SK-N-SH (cell line): ENCODE measurements around the gene MBD3L2. TPM values are rescaled to one million over a fixed set of nuclear protein-coding genes. Genes with fewer than 3 reads are reported as not detected.

Experiments
- CTCF ChIA-PET: fragments of 300-600, 350-600 bp; formaldehyde crosslinking; extraction: SDS; loops from one replicate; lab custom pipeline; 2021; lab: Yijun Ruan, JAX
- POLR2A ChIA-PET: fragments of 350-600 bp; sonication (Branson Sonifier 250); formaldehyde crosslinking; extraction: SDS; loops from one replicate; lab custom pipeline; 2020; ENCODE audit warnings: antibody characterized with exemption, inconsistent platforms; lab: Yijun Ruan, JAX
- DNase-seq: peaks from one replicate; pipeline ENCODE4 v3.0.0; 2012
- H2AFZ ChIP-seq: fragments of 200-600 bp; sonication (generic); 2 replicates; pipeline ENCODE4 v1.8.1; 2016; ENCODE audit warnings: antibody characterized with exemption, mild to moderate bottlenecking, low read depth
- H3F3A ChIP-seq: fragments of 200-600 bp; sonication (generic); replicated peaks from 2 replicates; pipeline ENCODE3; 2016; ENCODE audit warnings: antibody characterized with exemption, mild to moderate bottlenecking; ENCODE audit not compliant: insufficient read depth
- H3K27ac ChIP-seq, 2 experiments: fragments of 200-500 bp in 1 of 2; fragments of 200-600 bp in 1 of 2; sonication (Bioruptor generic) in 1 of 2; sonication (generic), shearing (Covaris generic) in 1 of 2; 2 replicates each; pipeline versions ENCODE4 v1.5.1 to v1.6.1; 2014 to 2016; ENCODE audit warnings: low read depth in 2 of 2, inconsistent platforms in 1 of 2, low read length in 1 of 2, mild to moderate bottlenecking in 1 of 2, mixed read lengths in 1 of 2
- H3K27me3 ChIP-seq: fragments of 200-600 bp; sonication (generic), shearing (Covaris generic); 2 replicates; pipeline ENCODE4 v1.6.1; 2016; ENCODE audit warnings: mixed run types; ENCODE audit not compliant: insufficient read depth
- H3K36me3 ChIP-seq, 2 experiments: fragments of 200-500 bp in 1 of 2; fragments of 200-600 bp in 1 of 2; sonication (Bioruptor generic) in 1 of 2; sonication (generic) in 1 of 2; replicated peaks in 1 of 2; 2 replicates each; pipeline versions ENCODE3 to v1.5.1; 2014 to 2016; ENCODE audit warnings: low read length in 1 of 2, mild to moderate bottlenecking in 1 of 2; ENCODE audit not compliant: insufficient read depth in 2 of 2, control insufficient read depth in 1 of 2
- H3K4me1 ChIP-seq, 2 experiments: fragments of 200-500 bp in 1 of 2; fragments of 200-600 bp in 1 of 2; sonication (Bioruptor generic) in 1 of 2; sonication (generic), shearing (Covaris generic) in 1 of 2; 2 replicates each; pipeline versions ENCODE4 v1.5.1 to v1.6.1; 2014 to 2016; ENCODE audit warnings: low read depth in 1 of 2, low read length in 1 of 2, mixed run types in 1 of 2; ENCODE audit not compliant: insufficient read depth in 2 of 2, control insufficient read depth in 1 of 2
- H3K4me2 ChIP-seq: fragments of 200-600 bp; sonication (generic), shearing (Covaris generic); 2 replicates; pipeline ENCODE4 v1.6.1; 2017; ENCODE audit warnings: mixed run types
- H3K4me3 ChIP-seq, 2 experiments: fragments of 200-500 bp in 1 of 2; fragments of 200-600 bp in 1 of 2; sonication (Bioruptor generic) in 1 of 2; sonication (generic), shearing (Covaris generic) in 1 of 2; 2 replicates each; pipeline versions ENCODE4 v1.5.1 to v1.8.1; 2014 to 2016; ENCODE audit warnings: low read depth in 2 of 2, inconsistent platforms in 1 of 2, low read length in 1 of 2, mild to moderate bottlenecking in 1 of 2, mixed read lengths in 1 of 2, moderate library complexity in 1 of 2
- H3K79me2 ChIP-seq: fragments of 200-600 bp; sonication (generic); 2 replicates; pipeline ENCODE4 v1.8.1; 2017; ENCODE audit warnings: mild to moderate bottlenecking; ENCODE audit not compliant: insufficient read depth
- H3K9ac ChIP-seq: fragments of 200-600 bp; sonication (generic); 2 replicates; pipeline ENCODE4 v1.6.1; 2017; ENCODE audit warnings: mixed run types
- H3K9me2 ChIP-seq: fragments of 200-600 bp; sonication (generic); 2 replicates; pipeline ENCODE4 v1.6.1; 2017; ENCODE audit warnings: mixed run types
- H3K9me3 ChIP-seq: fragments of 200-600 bp; sonication (generic); 2 replicates; pipeline ENCODE4 v1.6.1; 2017; ENCODE audit warnings: mixed run types, mild to moderate bottlenecking, moderate library complexity
- H4K20me1 ChIP-seq: fragments of 200-600 bp; sonication (generic); 2 replicates; pipeline ENCODE4 v1.6.1; 2017; ENCODE audit warnings: mild to moderate bottlenecking, mixed run types; ENCODE audit not compliant: insufficient read depth
- CHD2 ChIP-seq: fragments of 150-350 bp; IDR thresholded peaks from 2 replicates; pipeline ENCODE4 v1.6.1; 2018; ENCODE audit warnings: low read length; ENCODE audit not compliant: partially characterized antibody
- EP300 ChIP-seq, 2 experiments: IDR thresholded peaks; 2 replicates each; pipeline versions ENCODE4 v1.4.0 to v1.6.1; 2012; ENCODE audit warnings: borderline replicate concordance in 1 of 2, low read depth in 1 of 2, low read length in 1 of 2
- FOSL2 ChIP-seq: IDR thresholded peaks from 2 replicates; pipeline ENCODE4 v1.4.0; 2012; ENCODE audit warnings: low read depth, mild to moderate bottlenecking, moderate library complexity, borderline replicate concordance
- NRF1 ChIP-seq: IDR thresholded peaks from 2 replicates; pipeline ENCODE4 v1.6.1; 2012; ENCODE audit warnings: low read depth, mild to moderate bottlenecking, low read length
- POLR2AphosphoS5 ChIP-seq: IDR thresholded peaks from 2 replicates; pipeline ENCODE4 v1.6.1; 2012; ENCODE audit warnings: low read depth, low read length
- RCOR1 ChIP-seq: fragments of 150-350 bp; IDR thresholded peaks from 2 replicates; pipeline ENCODE4 v1.6.1; 2017; ENCODE audit warnings: antibody characterized with exemption, low read length
- RFX5 ChIP-seq: IDR thresholded peaks from 2 replicates; pipeline ENCODE4 v1.6.1; 2012; ENCODE audit warnings: mild to moderate bottlenecking, improper control_type of control experiment, low read length
- SMC3 ChIP-seq: IDR thresholded peaks from 2 replicates; pipeline ENCODE4 v1.6.1; 2012; ENCODE audit warnings: low read depth, low read length, improper control_type of control experiment
- WGBS: methylation state at CpG from one replicate; pipeline ENCODE4 v1.1.6; 2017; ENCODE audit warnings: low lambda C conversion rate; 5-methylcytosine and 5-hydroxymethylcytosine counted together
- polyA plus RNA-seq, 3 experiments: library from polyadenylated mRNA; depleted of rRNA; stranded (reverse); fragments of >200 nt; gene quantifications; 2 replicates each; pipeline ENCODE4 v1.2.3, GENCODE V29; 2012
- TF ChIP-seq, protein P1 (sequence below): fragments of 150-350 bp; IDR thresholded peaks from 2 replicates; pipeline ENCODE4 v1.6.1; 2016; ENCODE audit warnings: mild to moderate bottlenecking, low read depth, low read length
- TF ChIP-seq, protein P2 (sequence below): IDR thresholded peaks from 2 replicates; pipeline ENCODE4 v1.6.1; 2012; ENCODE audit warnings: mild to moderate bottlenecking, low read depth, low read length, moderate library complexity

The MBD3L2 gene
- polyA plus RNA-seq, 1 of the 3 experiments (the other 2 are of a cell fraction) = 0.12 TPM

DNA sequence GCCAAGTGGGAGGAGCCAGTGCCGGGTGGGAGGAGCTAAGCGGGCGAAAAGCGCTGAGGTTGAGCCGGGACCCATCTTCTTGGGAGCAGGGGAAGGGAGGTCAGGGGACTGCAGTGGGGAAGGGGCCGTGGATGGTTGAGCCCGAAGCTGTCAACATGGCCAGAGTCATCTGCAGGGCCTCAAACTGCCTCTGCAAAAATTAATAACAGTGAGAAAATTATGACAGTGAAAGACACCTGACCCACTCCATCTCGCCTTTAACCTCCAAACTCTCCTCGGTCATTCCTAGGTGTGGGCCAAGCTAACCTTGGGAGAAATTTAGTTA, 50.4 kb downstream of the MBD3L2 start:
- H3K4me1 ChIP-seq = peaks cover 0 to 2% of the 10 kb centered on the region in 2 experiments; a peak in 2 of 4 replicates
- peaks cover 6% of the 10 kb centered on the region for H3F3A ChIP-seq
- 21% methylated on average over 9 of the region's 9 CpGs for WGBS
- peak overlapping the region; percentile 59 to 62 for H3K4me3 ChIP-seq
- ChIA-PET POLR2A (interaction anchor here (0.6 to 1.9 kb wide), 3 partner anchors 12 to 1434 kb away, joined by 3 to 15 read pairs (median 3); partner anchors contain the start of gene ZNF557), CTCF (interaction anchor here (0.6 to 4.8 kb wide), 7 partner anchors 11 to 520 kb away, joined by 3 to 75 read pairs (median 4); no protein-coding TSS in a partner anchor)
- H3K79me2 ChIP-seq = no peaks in the 10 kb centered on the region
- H4K20me1 ChIP-seq = no peaks in the 10 kb centered on the region
- peak overlapping the region; percentile 73 to 95; a peak in 3 of 4 replicates for H3K27ac ChIP-seq
- TF ChIP-seq SMC3 (no peak), CHD2 (no peak), EP300 (IDR thresholded peaks at IDR 0.05; ENCODE audit: borderline replicate concordance in 1 of 2, low read depth in 1 of 2, low read length in 1 of 2) (no peak), NRF1 (no peak), RFX5 (no peak), POLR2AphosphoS5 (no peak), RCOR1 (no peak), FOSL2 (no peak)
- TF ChIP-seq, protein P1, sequence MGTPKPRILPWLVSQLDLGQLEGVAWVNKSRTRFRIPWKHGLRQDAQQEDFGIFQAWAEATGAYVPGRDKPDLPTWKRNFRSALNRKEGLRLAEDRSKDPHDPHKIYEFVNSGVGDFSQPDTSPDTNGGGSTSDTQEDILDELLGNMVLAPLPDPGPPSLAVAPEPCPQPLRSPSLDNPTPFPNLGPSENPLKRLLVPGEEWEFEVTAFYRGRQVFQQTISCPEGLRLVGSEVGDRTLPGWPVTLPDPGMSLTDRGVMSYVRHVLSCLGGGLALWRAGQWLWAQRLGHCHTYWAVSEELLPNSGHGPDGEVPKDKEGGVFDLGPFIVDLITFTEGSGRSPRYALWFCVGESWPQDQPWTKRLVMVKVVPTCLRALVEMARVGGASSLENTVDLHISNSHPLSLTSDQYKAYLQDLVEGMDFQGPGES = no peak
- TF ChIP-seq, protein P2, sequence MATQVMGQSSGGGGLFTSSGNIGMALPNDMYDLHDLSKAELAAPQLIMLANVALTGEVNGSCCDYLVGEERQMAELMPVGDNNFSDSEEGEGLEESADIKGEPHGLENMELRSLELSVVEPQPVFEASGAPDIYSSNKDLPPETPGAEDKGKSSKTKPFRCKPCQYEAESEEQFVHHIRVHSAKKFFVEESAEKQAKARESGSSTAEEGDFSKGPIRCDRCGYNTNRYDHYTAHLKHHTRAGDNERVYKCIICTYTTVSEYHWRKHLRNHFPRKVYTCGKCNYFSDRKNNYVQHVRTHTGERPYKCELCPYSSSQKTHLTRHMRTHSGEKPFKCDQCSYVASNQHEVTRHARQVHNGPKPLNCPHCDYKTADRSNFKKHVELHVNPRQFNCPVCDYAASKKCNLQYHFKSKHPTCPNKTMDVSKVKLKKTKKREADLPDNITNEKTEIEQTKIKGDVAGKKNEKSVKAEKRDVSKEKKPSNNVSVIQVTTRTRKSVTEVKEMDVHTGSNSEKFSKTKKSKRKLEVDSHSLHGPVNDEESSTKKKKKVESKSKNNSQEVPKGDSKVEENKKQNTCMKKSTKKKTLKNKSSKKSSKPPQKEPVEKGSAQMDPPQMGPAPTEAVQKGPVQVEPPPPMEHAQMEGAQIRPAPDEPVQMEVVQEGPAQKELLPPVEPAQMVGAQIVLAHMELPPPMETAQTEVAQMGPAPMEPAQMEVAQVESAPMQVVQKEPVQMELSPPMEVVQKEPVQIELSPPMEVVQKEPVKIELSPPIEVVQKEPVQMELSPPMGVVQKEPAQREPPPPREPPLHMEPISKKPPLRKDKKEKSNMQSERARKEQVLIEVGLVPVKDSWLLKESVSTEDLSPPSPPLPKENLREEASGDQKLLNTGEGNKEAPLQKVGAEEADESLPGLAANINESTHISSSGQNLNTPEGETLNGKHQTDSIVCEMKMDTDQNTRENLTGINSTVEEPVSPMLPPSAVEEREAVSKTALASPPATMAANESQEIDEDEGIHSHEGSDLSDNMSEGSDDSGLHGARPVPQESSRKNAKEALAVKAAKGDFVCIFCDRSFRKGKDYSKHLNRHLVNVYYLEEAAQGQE = no peak
- H3K4me2 ChIP-seq = peak overlapping the region; percentile 68
- H2AFZ ChIP-seq = peak overlapping the region; percentile 55
- H3K9me3 ChIP-seq = no peaks in the 10 kb centered on the region
- H3K27me3 ChIP-seq = no peaks in the 10 kb centered on the region
- peak overlapping the region; percentile 80; the same call in 1 of the 2 replicates for H3K9ac ChIP-seq
- DNase-seq = no peak
- H3K36me3 ChIP-seq = no peaks in the 10 kb centered on the region
- H3K9me2 ChIP-seq = no peaks in the 10 kb centered on the region

Other genes starting within 250 kb of the MBD3L2 start
- 8.9 and 11.2 TPM in 2 replicates for gene ADGRE1, start 161.7 kb upstream of the MBD3L2 start, polyA plus RNA-seq (2012; rRNA removed)
- not detected in 2 replicates for gene MBD3L2B, start 27.9 kb upstream of the MBD3L2 start, polyA plus RNA-seq (2012; rRNA removed)
- gene MBD3L5, start 18.7 kb upstream of the MBD3L2 start, polyA plus RNA-seq (2012; rRNA removed) = not detected in 2 replicates
- not detected in 2 replicates for gene MBD3L4, start 9.1 kb upstream of the MBD3L2 start, polyA plus RNA-seq (2012; rRNA removed)
- 0.07 TPM in 1 of 2 replicates, not detected in the other for gene MBD3L3, start 9.4 kb downstream of the MBD3L2 start, polyA plus RNA-seq (2012; rRNA removed)
- gene ZNF557, start 20.4 kb downstream of the MBD3L2 start, polyA plus RNA-seq (2012; rRNA removed) = 2.3 and 2.8 TPM in 2 replicates
- 1.9 and 3.6 TPM in 2 replicates for gene INSR, start 245.1 kb downstream of the MBD3L2 start, polyA plus RNA-seq (2012; rRNA removed)